Occipital lobe (tissue), 2 donors: ENCODE data around the gene CNNM3. TPM values are rescaled to one million over a fixed set of nuclear protein-coding genes. Genes with fewer than 3 reads are reported as not detected.
"Not testable (repeated sequence)": the region's sequence is repeated elsewhere in the genome, so short reads cannot be mapped to it uniquely, and the experiment has no call there.

Experiments used
- DNase-seq: peaks from one replicate; lab custom pipeline; 2025; lab: John Stamatoyannopoulos, UW
- total RNA-seq: library from RNA; depleted of rRNA; stranded (reverse); fragments of >200 nt; gene quantifications from one replicate; pipeline ENCODE4 v1.2.3, GENCODE V29; 2014

The CNNM3 gene
- total RNA-seq, 1 donor from 2014 or later, result 8.3 TPM

DNA sequence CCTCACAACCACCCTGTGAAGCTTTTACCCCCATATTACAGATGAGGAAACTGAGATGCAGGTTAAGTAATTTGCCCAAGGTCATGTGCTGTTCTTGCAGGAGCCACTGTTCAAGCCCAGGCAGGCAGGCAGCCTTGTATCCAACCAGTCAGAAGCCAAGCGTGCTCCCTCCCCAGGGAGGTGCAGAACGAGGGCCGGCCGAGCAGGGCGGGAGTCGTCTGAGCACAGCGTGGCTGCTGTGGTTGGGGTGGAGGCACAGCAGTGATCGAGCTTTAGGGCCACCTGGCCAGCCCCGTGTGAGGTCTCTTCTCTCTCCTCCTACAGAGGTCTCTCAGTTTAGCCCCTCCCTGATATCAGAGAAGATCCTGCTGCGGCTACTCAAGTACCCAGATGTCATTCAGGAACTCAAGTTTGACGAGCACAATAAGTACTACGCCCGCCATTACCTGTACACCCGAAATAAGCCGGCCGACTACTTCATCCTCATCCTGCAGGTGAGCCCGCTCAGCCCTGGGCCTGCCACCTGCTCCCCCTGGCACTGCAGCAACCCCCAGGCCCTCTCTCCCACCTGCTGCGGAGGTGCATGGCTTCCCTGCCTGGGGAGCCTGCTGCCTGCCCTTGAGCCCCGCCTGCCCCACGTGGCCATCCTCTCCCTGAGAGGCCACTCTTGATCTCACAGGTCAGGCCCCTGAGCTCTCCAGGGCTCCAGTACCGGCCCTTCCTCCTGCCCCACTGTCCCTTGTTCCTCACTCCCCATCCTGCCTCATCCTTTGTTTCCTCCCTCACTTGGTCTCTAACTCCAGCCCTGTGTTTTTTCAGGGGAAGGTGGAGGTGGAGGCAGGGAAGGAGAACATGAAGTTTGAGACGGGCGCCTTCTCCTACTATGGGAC, 17.1 kb upstream of the CNNM3 start:
- no peak for DNase-seq

GRCh38 chr2:96799623-96799935, 16.5 kb upstream of the CNNM3 start:
- DNase-seq, result no peak

DNA sequence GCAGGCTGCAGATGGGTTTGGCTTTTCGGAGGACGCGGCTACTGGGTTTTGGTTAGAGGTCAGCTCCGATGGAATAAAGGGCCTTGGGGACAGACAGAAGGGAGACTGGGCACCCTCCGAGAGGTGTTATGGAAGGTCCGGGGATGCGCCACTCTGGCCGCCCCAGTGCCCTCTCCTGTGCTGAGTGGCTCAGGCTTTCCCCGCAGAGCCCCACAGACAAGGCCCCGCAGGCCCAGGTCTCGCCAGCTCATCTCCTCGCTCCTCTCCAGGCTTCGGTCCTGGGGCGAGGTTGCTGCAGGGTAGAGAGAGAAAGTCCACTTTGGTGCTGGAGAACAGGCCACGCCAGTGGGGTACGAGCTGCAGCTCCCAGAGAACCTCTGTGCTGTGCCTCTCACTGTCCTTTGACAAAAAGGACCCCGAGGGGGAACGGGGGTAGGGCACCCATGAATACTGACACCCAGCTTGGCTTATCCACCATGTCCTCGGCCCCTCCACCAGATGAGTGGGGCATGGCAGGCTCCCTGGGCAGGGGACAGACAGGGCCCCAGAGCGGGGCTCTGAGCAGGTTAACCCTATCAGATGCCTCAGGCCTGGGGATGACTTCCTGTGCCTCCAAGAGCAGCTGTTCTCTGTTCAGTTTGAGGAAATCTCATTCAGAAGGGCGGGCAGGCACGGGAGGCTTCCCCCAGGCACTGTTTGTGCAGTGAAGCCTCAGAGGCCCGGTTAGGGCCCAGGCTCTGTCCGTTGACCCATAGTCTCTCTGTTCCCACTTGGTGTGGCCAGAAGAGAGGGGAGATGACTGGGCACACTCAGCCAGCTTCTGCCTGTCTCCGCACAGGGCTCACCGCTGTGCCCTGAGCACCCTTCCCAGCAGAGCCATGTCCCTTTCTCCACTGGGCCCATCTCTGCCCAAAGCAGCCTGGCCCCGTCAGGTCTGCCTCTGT, 15.7 kb upstream of the CNNM3 start:
- no peak for DNase-seq

DNA sequence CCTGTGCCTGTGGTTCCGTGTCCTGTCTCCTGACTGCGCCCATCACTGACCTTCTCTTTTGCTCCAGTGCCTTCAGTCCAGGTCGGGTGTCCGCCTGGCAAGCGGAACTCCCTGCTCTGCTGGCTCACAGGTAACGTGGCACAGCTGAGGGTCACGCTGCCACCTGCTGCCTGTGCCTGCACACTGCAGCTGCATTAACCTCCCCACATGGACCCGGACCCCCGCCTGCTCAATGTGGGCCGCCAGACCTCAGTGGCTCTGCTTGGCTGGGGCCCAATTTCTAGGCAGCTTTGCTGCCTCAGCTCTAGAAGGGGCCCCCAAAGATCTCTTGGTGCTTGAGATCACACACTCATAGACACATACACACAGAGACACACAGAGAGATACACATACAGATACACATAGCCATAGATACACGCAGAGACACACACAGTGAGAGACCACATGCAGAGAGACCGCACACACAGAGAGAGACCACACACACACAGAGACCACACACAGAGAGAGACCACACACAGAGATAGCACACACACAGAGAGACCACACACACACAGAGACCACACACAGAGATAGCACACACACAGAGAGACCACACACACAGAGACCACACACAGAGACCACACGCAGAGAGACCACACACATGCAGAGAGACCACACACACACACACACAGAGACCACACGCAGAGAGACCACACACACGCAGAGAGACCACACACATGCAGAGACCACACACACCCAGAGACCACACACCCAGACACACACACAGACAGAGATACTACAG, 14.9 kb upstream of the CNNM3 start:
- peak; percentile 42 for DNase-seq

GRCh38 chr2:96801786-96802595, 14.1 kb upstream of the CNNM3 start:
- DNase-seq, result no peak

DNA sequence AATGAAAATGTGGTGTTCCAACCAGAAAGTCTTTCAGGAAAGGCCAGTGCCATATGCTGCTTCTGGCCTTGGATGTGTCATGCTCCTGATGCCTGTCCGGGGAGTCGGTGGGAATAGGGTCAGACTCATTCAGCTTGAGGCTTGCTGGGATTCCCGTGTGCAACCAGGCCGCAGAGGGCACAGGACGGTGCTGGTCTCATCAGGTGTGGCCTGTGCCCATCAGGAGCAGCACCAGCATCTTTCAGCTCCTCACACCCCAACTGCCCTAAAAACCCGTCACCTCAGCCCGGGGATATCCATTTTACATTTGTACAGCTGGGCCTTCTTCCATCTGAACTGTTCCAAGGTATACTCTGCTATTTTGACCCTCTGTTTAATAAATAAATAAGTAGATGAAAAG, 13.3 kb upstream of the CNNM3 start:
- no peak for DNase-seq

DNA sequence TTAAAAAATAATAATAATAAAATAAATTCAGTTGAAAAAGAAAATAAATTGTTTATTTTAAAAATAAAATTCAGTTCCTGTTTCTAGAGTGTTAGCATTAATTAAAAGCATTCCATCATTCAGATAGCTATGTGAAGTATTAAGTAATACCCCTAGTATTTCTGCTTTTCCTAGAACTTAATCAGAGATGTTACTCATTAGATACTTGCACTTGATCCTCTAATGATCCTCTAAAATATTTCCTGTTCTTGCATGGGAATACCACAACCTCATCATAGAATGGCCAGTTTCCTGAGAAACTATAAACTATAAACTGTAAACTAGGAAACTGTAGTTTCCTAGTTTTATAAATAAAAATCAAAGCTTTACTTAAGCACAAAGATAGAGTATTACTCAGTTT, 11.1 kb upstream of the CNNM3 start:
- DNase-seq, result no peak

GRCh38 chr2:96805946-96806345, 10.1 kb upstream of the CNNM3 start:
- DNase-seq, result not testable (repeated sequence)

DNA sequence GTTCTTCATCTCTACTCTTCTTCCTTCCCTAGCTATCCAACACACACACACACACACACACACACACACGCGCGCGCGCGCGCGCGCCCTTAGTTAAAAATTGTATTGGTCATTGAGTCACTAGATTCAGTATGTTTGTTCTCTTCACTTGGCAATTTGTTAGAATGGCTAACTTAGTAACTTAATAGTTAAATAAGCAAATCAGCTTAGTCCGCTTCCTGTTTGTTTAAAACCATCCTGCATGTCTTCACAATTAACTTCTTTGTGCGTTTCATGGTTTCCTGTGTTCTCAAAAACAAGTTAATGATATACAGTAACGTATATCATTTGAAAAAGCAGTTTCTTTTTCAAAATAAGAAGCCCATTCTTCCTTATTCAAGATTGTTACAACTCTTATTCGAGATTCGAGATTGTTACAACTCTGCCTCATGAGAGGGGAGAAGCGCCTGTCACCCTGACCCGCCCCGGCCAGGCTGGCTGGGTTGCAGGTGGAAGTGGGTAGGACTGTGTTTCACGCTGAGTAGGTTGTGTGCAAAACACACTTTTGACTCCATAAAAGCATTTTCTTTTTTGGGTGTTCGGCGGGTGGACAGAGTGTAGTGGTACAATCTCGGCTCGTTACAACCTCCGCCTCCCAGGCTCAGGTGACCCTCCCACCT, 9.5 kb upstream of the CNNM3 start:
- DNase-seq, result no peak

DNA sequence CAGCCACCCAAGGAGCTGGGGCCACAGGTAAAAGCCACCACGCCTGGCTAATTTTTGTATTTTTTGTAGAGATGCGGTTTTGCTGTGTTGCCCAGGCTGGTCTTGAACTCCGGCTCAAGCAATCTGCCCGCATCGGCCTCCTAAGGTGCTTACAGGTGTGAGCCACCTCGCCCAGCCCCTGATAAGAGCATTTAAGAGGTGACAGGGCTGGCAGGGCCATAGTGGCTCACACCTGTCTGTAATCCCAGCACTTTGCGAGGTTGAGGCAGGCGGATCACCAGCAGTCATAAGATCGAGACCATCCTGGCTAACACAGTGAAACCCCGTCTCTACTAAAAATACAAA, 9.0 kb upstream of the CNNM3 start:
- no peak for DNase-seq

GRCh38 chr2:96808176-96808837, 7.8 kb upstream of the CNNM3 start:
- DNase-seq, result no peak

DNA sequence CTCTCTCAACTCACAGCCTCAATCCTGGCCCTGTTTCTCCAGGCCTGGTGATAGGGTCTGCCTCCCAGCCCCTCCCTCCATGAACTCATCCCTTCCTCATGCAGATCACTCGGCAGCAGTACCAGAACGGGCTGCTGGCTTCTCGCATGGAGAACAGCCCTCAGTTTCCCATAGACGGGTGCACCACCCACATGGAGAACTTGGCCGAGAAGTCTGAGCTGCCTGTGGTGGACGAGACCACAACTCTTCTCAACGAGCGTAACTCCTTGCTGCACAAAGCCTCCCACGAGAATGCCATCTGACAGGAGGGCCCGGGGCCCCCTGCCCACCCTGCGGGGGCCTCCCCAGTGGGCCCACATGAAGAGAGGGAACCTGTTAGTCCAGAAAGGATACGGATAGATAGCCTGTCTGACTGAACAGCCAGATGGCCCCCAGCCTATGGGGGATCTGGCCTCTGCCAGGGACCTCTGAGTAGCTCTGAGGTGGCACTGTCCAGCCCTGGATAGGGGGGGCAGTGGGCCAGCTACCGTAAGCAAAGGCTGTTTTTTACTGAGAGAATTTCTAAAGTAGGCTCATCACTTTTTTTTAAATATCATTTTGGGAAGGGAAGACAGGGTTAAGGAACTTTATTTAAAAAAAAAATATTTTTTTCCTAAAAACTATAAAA, 6.7 kb upstream of the CNNM3 start:
- DNase-seq, result no peak

GRCh38 chr2:96809951-96810782, 5.9 kb upstream of the CNNM3 start:
- no peak for DNase-seq

GRCh38 chr2:96810783-96811192, 5.3 kb upstream of the CNNM3 start:
- no peak for DNase-seq

DNA sequence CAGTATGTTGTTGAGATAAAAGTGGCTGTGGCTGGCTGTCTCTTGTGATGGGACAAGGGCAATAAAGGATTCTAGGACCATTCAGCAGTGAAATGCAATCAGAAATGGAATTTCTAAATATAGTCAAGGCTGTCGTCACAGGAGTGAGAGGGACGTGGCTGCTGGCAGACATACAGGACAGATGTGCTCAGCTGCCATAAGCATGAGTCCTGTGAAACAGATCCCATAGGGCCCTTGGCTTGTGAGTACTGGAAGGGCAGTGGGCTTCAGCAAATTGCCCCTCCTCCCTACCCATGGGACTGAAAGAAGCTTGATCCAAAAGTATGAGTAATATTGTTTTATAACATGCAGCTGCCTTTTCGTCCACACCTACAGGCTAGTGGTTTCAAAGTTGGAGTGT, 4.2 kb upstream of the CNNM3 start:
- no peak for DNase-seq

GRCh38 chr2:96813656-96814055, 2.4 kb upstream of the CNNM3 start:
- DNase-seq, result no peak

GRCh38 chr2:96815326-96816126, 542 bp upstream of the CNNM3 start:
- DNase-seq, result no peak
